ENCODE results near the gene GPSM1.

- TF ChIP-seq CTCF (IDR thresholded peaks at IDR 0.05) (no peak), POLR2A (IDR thresholded peaks at IDR 0.05) (no peak)
These were observed 40.2 kb downstream of the GPSM1 start for GRCh38 chr9:136367296-136368145.
